Activated naive CD4-positive, alpha-beta T cell treated with anti-CD3 and anti-CD28 coated beads, Interleukin-2, amount 50 U/mL, for 72 hours (primary cell): Measurements from ENCODE around the gene RGS19. TPM values are rescaled to one million over a fixed set of nuclear protein-coding genes. Genes with fewer than 3 reads are reported as not detected.

ENCODE experiments used
- ATAC-seq, 2 donors: fragments of 150-1000 bp; cut with Tn5 transposase; 2 replicates each; pipeline ENCODE4 v1.10.0; 2021; ENCODE audit warnings: mild to moderate bottlenecking in 2 of 2, moderate library complexity in 2 of 2
- DNase-seq, 2 donors: peaks; one replicate each; pipeline ENCODE4 v3.0.0; 2021 to 2022; ENCODE audit warnings: low spot score in 2 of 2
- H3K27ac Mint-ChIP-seq, 2 donors: one replicate each; pipeline ENCODE4 v1.8.0; 2022; ENCODE audit warnings: mild to moderate bottlenecking in 2 of 2, mixed read lengths in 2 of 2
- H3K36me3 Mint-ChIP-seq, 2 donors: one replicate each; pipeline ENCODE4 v1.8.0; 2022; ENCODE audit warnings: mixed read lengths in 2 of 2
- H3K9me3 Mint-ChIP-seq, 2 donors: one replicate each; pipeline ENCODE4 v1.8.0; 2022; ENCODE audit warnings: mixed read lengths in 2 of 2
- total RNA-seq, 2 donors: library from RNA; stranded (reverse); gene quantifications; one replicate each; pipeline ENCODE4 v1.2.3, GENCODE V29; 2022

RGS19 gene
- total RNA-seq, 2 donors from 2014 or later, result 21.5 to 47.8 TPM

- DNase-seq (no peak), ATAC-seq (no peak)
- Mint-ChIP-seq H3K36me3 (no peaks in the 10 kb centered on the region), H3K27ac (no peak overlapping the region), H3K9me3 (no peaks in the 10 kb centered on the region)
Observed at GRCh38 chr20:64051561-64052325, 27.6 kb downstream of the RGS19 start.

- Mint-ChIP-seq H3K9me3 (no peaks in the 10 kb centered on the region), H3K36me3 (no peaks in the 10 kb centered on the region), H3K27ac (no peak overlapping the region)
- DNase-seq, result no peak
- ATAC-seq, result no peak
Observed at GRCh38 chr20:64051033-64051452, 28.3 kb downstream of the RGS19 start.

GRCh38 chr20:64050261-64051032 lies 28.9 kb downstream of the RGS19 start:
- DNase-seq (no peak), ATAC-seq (no peak)
- no peaks in the 10 kb centered on the region for H3K9me3 Mint-ChIP-seq
- no peaks in the 10 kb centered on the region for H3K36me3 Mint-ChIP-seq
- H3K27ac Mint-ChIP-seq, result no peak overlapping the region

GRCh38 chr20:64049878-64050260 lies 29.4 kb downstream of the RGS19 start:
- DNase-seq (no peak), ATAC-seq (no peak)
- H3K36me3 Mint-ChIP-seq, result no peaks in the 10 kb centered on the region
- H3K9me3 Mint-ChIP-seq, result no peaks in the 10 kb centered on the region
- no peak overlapping the region for H3K27ac Mint-ChIP-seq

- Mint-ChIP-seq H3K9me3 (no peaks in the 10 kb centered on the region), H3K36me3 (no peaks in the 10 kb centered on the region), H3K27ac (no peak within 1 kb of the TSS)
- ATAC-seq (peak; percentile 64 to 68), DNase-seq (peak in 1 of 2 donors; percentile 54)
Observed at GRCh38 chr20:64049060-64049877, 30.0 kb downstream of the RGS19 start, which contains the start of gene SOX18. Gene SOX18 (minus strand): TSS chr20:64049639. CDS start chr20:64049516, 123 bp downstream.

- Mint-ChIP-seq H3K36me3 (no peaks in the 10 kb centered on the region), H3K27ac (no peak overlapping the region), H3K9me3 (no peaks in the 10 kb centered on the region)
- DNase-seq (no peak), ATAC-seq (no peak)
Observed at GRCh38 chr20:64048402-64049044, 30.8 kb downstream of the RGS19 start.

GRCh38 chr20:64047968-64048401 lies 31.3 kb downstream of the RGS19 start:
- Mint-ChIP-seq H3K27ac (no peak overlapping the region), H3K36me3 (no peaks in the 10 kb centered on the region), H3K9me3 (no peaks in the 10 kb centered on the region)
- no peak for ATAC-seq
- DNase-seq, result no peak

- Mint-ChIP-seq H3K27ac (no peak overlapping the region), H3K36me3 (no peaks in the 10 kb centered on the region), H3K9me3 (no peaks in the 10 kb centered on the region)
- DNase-seq, result no peak
- no peak for ATAC-seq
Observed at GRCh38 chr20:64047046-64047389, 32.3 kb downstream of the RGS19 start.

- Mint-ChIP-seq H3K27ac (no peak overlapping the region), H3K36me3 (no peaks in the 10 kb centered on the region), H3K9me3 (no peaks in the 10 kb centered on the region)
- no peak for ATAC-seq
- DNase-seq, result no peak
Observed at GRCh38 chr20:64045346-64046011, 33.8 kb downstream of the RGS19 start.

GRCh38 chr20:64044484-64045247 lies 34.7 kb downstream of the RGS19 start:
- H3K27ac Mint-ChIP-seq, result peak overlapping the region in 1 of 2 donors; percentile 48
- DNase-seq (no peak), ATAC-seq (no peak)
- H3K9me3 Mint-ChIP-seq, result no peaks in the 10 kb centered on the region
- no peaks in the 10 kb centered on the region for H3K36me3 Mint-ChIP-seq

GRCh38 chr20:64043768-64044167 lies 35.5 kb downstream of the RGS19 start:
- DNase-seq (no peak), ATAC-seq (no peak)
- H3K27ac Mint-ChIP-seq, result peak overlapping the region in 1 of 2 donors; percentile 48
- H3K36me3 Mint-ChIP-seq, result no peaks in the 10 kb centered on the region
- H3K9me3 Mint-ChIP-seq, result no peaks in the 10 kb centered on the region

- peak overlapping the region; percentile 57 to 78 for H3K27ac Mint-ChIP-seq
- no peaks in the 10 kb centered on the region for H3K36me3 Mint-ChIP-seq
- DNase-seq, result no peak
- no peak for ATAC-seq
- no peaks in the 10 kb centered on the region for H3K9me3 Mint-ChIP-seq
Observed at GRCh38 chr20:64042054-64042781, 37.1 kb downstream of the RGS19 start.

GRCh38 chr20:64041781-64042053 lies 37.6 kb downstream of the RGS19 start:
- no peaks in the 10 kb centered on the region for H3K9me3 Mint-ChIP-seq
- H3K36me3 Mint-ChIP-seq, result no peaks in the 10 kb centered on the region
- ATAC-seq, result no peak
- peak overlapping the region in 1 of 2 donors; percentile 78 for H3K27ac Mint-ChIP-seq
- no peak for DNase-seq

GRCh38 chr20:64041040-64041780 lies 38.1 kb downstream of the RGS19 start:
- ATAC-seq (no peak), DNase-seq (no peak)
- Mint-ChIP-seq H3K27ac (peak overlapping the region; percentile 19 to 78), H3K9me3 (no peaks in the 10 kb centered on the region), H3K36me3 (no peaks in the 10 kb centered on the region)
